Thyroid gland (tissue), 4 donors: ENCODE data around the gene PDXDC1. TPM values are rescaled to one million over a fixed set of nuclear protein-coding genes. Genes with fewer than 3 reads are reported as not detected.
"Not testable (repeated sequence)": the region's sequence is repeated elsewhere in the genome, so short reads cannot be mapped to it uniquely, and the experiment has no call there.

ENCODE experiments used
- DNase-seq, 2 donors: peaks; one replicate each; pipeline ENCODE4 v3.0.0-alpha.2; 2019
- H3K27ac ChIP-seq, 3 donors: fragments of 200-600 bp; sonication (generic); 1 replicate in 2 of 3; 2 replicates in 1 of 3; pipeline ENCODE4 v1.5.1; 2016 to 2019; ENCODE audit warnings: mild to moderate bottlenecking in 1 of 3, moderate library complexity in 1 of 3
- H3K27me3 ChIP-seq: fragments of 200-600 bp; sonication (generic); one replicate; pipeline ENCODE4 v1.5.1; 2019
- H3K36me3 ChIP-seq, 2 donors: fragments of 200-600 bp; sonication (generic); one replicate each; pipeline ENCODE4 v1.5.1; 2016 to 2019
- H3K4me1 ChIP-seq, 2 donors: fragments of 200-600 bp; sonication (generic); one replicate each; pipeline ENCODE4 v1.5.1; 2017 to 2019
- H3K4me3 ChIP-seq, 3 donors: fragments of 200-600 bp; sonication (generic); replicated peaks in 1 of 3; 1 replicate in 2 of 3; 2 replicates in 1 of 3; pipeline ENCODE4 v1.5.1; 2016; ENCODE audit warnings: mild to moderate bottlenecking in 1 of 3
- H3K9me3 ChIP-seq: fragments of 200-600 bp; sonication (generic); one replicate; pipeline ENCODE4 v1.5.1; 2017
- POLR2A ChIP-seq, 2 donors: fragments of 450-650 bp; IDR thresholded peaks; one replicate each; pipeline ENCODE4 v1.6.1; 2017; ENCODE audit warnings: antibody characterized with exemption in 2 of 2, mild to moderate bottlenecking in 2 of 2, moderate library complexity in 1 of 2
- WGBS, 2 donors: methylation state at CpG; one replicate each; pipeline ENCODE4 v1.1.5; 2017; 5-methylcytosine and 5-hydroxymethylcytosine counted together
- intact Hi-C: fragments of 100-400 bp; cut with DNase I; formaldehyde crosslinking; loops from one replicate; pipeline ENCODE4 v1.15.1; 2023
- total RNA-seq, 4 donors: library from RNA; depleted of rRNA; stranded (reverse); fragments of >200 nt; gene quantifications; one replicate each; pipeline ENCODE4 v1.2.3, GENCODE V29; 2016

The PDXDC1 gene
- total RNA-seq, 4 donors from 2014 or later, result 80.5 to 172 (median 117) TPM

- H3K9me3 ChIP-seq, intact Hi-C loops, H3K27me3 ChIP-seq: not testable (repeated sequence)
- peak; percentile 91 to 93 for DNase-seq
- peak in 1 of 2 donors; percentile 76 for TF ChIP-seq POLR2A (IDR thresholded peaks at IDR 0.05)
- H3K27ac ChIP-seq, result peak within 1 kb of the TSS; percentile 57 to 77 (median 59)
- WGBS, 2 donors, result 4 to 7% methylated on average over 33 to 36 of the region's 56 CpGs
- H3K36me3 ChIP-seq, result peaks cover 0 to 11% of the 10 kb centered on the region in 2 donors
- peak within 1 kb of the TSS; percentile 33 to 61 (median 43) for H3K4me3 ChIP-seq
- H3K4me1 ChIP-seq, result peaks cover 8 to 11% of the 10 kb centered on the region in 2 donors
These were observed 119.4 kb downstream of the PDXDC1 start, which contains the start of gene RRN3 for GRCh38 chr16:15093955-15094827. Gene RRN3 (minus strand): TSS chr16:15094272. CDS start chr16:15094233, 39 bp downstream.

- WGBS, 2 donors, result 87 to 88% methylated on average over 9 of the region's 9 CpGs
These were observed 121.8 kb downstream of the PDXDC1 start for GRCh38 chr16:15096583-15096972.

GRCh38 chr16:15099366-15099909 is 124.6 kb downstream of the PDXDC1 start:
- intact Hi-C loops, H3K27ac ChIP-seq, H3K4me1 ChIP-seq, H3K36me3 ChIP-seq, H3K27me3 ChIP-seq, DNase-seq, H3K4me3 ChIP-seq, H3K9me3 ChIP-seq: not testable (repeated sequence)
- 61 to 85% methylated on average over 2 of the region's 2 CpGs for WGBS, 2 donors

More at GRCh38 chr16:15096583-15096972, 121.8 kb downstream of the PDXDC1 start:
- H3K9me3 ChIP-seq, H3K4me3 ChIP-seq, H3K27me3 ChIP-seq, H3K27ac ChIP-seq, H3K36me3 ChIP-seq, intact Hi-C loops, DNase-seq: not testable (repeated sequence)
- peaks cover 8 to 11% of the 10 kb centered on the region in 2 donors for H3K4me1 ChIP-seq

GRCh38 chr16:15100372-15100987 is 125.7 kb downstream of the PDXDC1 start:
- H3K9me3 ChIP-seq, intact Hi-C loops, H3K27me3 ChIP-seq, DNase-seq, H3K27ac ChIP-seq, H3K36me3 ChIP-seq, H3K4me3 ChIP-seq, H3K4me1 ChIP-seq: not testable (repeated sequence)
- WGBS, 2 donors, result 82 to 87% methylated on average over 5 of the region's 5 CpGs

GRCh38 chr16:15127641-15128425 is 153.0 kb downstream of the PDXDC1 start:
- not testable (repeated sequence) for H3K27me3 ChIP-seq, DNase-seq, H3K27ac ChIP-seq

GRCh38 chr16:15130256-15130932 is 155.6 kb downstream of the PDXDC1 start:
- H3K4me1 ChIP-seq, DNase-seq, H3K36me3 ChIP-seq, H3K27me3 ChIP-seq, H3K9me3 ChIP-seq, H3K27ac ChIP-seq, H3K4me3 ChIP-seq, intact Hi-C loops: not testable (repeated sequence)
- 97 to 100% methylated on average over 2 to 6 of the region's 37 CpGs for WGBS, 2 donors

More at GRCh38 chr16:15127641-15128425, 153.0 kb downstream of the PDXDC1 start:
- H3K9me3 ChIP-seq, H3K4me1 ChIP-seq, intact Hi-C loops, H3K4me3 ChIP-seq, H3K36me3 ChIP-seq: not testable (repeated sequence)
- 95% methylated on average over 4 of the region's 48 CpGs; no CpG with 5 or more reads in 1 of the 2 donors for WGBS, 2 donors

- H3K9me3 ChIP-seq, DNase-seq, H3K27me3 ChIP-seq, H3K27ac ChIP-seq, intact Hi-C loops, H3K4me1 ChIP-seq, H3K36me3 ChIP-seq, H3K4me3 ChIP-seq: not testable (repeated sequence)
- 93 to 97% methylated on average over 11 to 16 of the region's 51 CpGs for WGBS, 2 donors
These were observed 156.3 kb downstream of the PDXDC1 start for GRCh38 chr16:15130943-15131700.

- DNase-seq, result not testable (repeated sequence)
These were observed 158.0 kb downstream of the PDXDC1 start for GRCh38 chr16:15132719-15133428.

GRCh38 chr16:15133554-15133953 is 158.7 kb downstream of the PDXDC1 start:
- 89% methylated on average over 9 of the region's 31 CpGs; no CpG with 5 or more reads in 1 of the 2 donors for WGBS, 2 donors
- DNase-seq, H3K36me3 ChIP-seq, intact Hi-C loops, H3K27me3 ChIP-seq, H3K4me3 ChIP-seq, H3K9me3 ChIP-seq, H3K27ac ChIP-seq, H3K4me1 ChIP-seq: not testable (repeated sequence)

More at GRCh38 chr16:15132719-15133428, 158.0 kb downstream of the PDXDC1 start:
- H3K36me3 ChIP-seq, H3K27me3 ChIP-seq, H3K4me1 ChIP-seq, H3K4me3 ChIP-seq, H3K9me3 ChIP-seq, H3K27ac ChIP-seq, intact Hi-C loops: not testable (repeated sequence)
- WGBS, 2 donors, result 90 to 94% methylated on average over 2 to 18 of the region's 41 CpGs

- DNase-seq, H3K27ac ChIP-seq, H3K4me3 ChIP-seq, intact Hi-C loops, H3K9me3 ChIP-seq, H3K36me3 ChIP-seq, H3K4me1 ChIP-seq, H3K27me3 ChIP-seq: not testable (repeated sequence)
- WGBS, 2 donors, result 92 to 98% methylated on average over 2 to 9 of the region's 33 CpGs
These were observed 160.1 kb downstream of the PDXDC1 start for GRCh38 chr16:15134752-15135482.
